ENCODE data around the gene PPP1R37. TPM values are rescaled to one million over a fixed set of nuclear protein-coding genes. Genes with fewer than 3 reads are reported as not detected.

PPP1R37 gene
- total and polyA plus RNA-seq, 12 donors = 12.5 to 38.3 (median 16.8) TPM

DNA sequence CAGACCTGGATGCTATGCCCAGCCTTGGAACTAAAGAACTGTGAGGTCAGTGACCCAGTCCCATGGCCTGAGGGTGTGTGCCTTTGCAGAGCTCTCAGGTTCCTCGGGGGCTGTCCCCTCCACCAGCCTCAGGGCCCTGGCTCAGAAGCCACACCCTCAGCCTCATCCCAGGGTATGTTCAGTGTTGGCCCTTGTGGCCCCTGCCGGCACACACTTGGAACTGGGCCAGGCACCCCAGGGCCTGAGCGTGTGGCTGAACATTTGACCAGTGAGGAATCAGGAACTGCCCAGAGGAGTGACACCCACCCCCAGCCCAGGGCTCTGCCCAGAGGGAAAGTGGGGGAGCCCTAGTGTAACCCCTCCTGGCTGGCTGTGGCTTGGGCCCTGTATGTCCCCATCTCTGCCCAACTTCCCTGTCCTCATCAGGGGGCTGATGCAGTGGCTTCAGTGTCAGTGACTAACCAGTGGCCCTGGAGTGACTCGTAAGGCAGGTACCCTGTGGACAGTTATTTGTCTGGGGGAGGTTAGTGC, 57.8 kb downstream of the PPP1R37 start:
- H3K4me3 ChIP-seq = no peak overlapping the region
- WGBS, 2 donors = 60 to 63% methylated on average over 4 of the region's 4 CpGs
- intact Hi-C loops (cut with DNase I) = no loop called here
- no peak for DNase-seq
- TF ChIP-seq, protein P1, sequence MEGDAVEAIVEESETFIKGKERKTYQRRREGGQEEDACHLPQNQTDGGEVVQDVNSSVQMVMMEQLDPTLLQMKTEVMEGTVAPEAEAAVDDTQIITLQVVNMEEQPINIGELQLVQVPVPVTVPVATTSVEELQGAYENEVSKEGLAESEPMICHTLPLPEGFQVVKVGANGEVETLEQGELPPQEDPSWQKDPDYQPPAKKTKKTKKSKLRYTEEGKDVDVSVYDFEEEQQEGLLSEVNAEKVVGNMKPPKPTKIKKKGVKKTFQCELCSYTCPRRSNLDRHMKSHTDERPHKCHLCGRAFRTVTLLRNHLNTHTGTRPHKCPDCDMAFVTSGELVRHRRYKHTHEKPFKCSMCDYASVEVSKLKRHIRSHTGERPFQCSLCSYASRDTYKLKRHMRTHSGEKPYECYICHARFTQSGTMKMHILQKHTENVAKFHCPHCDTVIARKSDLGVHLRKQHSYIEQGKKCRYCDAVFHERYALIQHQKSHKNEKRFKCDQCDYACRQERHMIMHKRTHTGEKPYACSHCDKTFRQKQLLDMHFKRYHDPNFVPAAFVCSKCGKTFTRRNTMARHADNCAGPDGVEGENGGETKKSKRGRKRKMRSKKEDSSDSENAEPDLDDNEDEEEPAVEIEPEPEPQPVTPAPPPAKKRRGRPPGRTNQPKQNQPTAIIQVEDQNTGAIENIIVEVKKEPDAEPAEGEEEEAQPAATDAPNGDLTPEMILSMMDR (IDR thresholded peaks at IDR 0.05) = no peak
- H3K27ac ChIP-seq = no peak overlapping the region
- H3K36me3 ChIP-seq = peaks cover 0 to 12% (median 7%) of the 10 kb centered on the region in 9 donors
- no peaks in the 10 kb centered on the region for H3K9me3 ChIP-seq
- ATAC-seq = no peak
- H3K27me3 ChIP-seq = peaks cover 9 to 54% (median 27%) of the 10 kb centered on the region in 7 donors
- peaks cover 22 to 32% (median 27%) of the 10 kb centered on the region in 9 donors for H3K4me1 ChIP-seq

DNA sequence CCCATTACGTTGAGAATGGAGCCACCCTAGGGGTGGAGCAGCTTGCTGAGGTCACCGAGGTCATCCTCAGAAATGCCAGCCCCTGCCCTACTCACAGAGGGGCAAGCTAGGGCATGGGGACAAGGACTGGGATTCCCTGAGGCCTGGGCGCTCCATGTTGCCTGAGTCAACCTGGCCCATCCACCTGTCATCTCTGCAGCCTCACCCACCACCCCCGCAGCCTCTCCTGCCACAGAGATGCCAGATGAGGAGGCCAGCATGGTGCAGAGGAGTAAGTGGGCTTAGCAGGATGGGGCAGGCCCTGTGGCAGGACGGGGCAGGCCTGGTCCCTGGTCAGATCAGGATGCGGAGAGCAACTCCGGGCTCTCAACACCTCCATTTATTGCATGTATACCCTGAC, 58.3 kb downstream of the PPP1R37 start:
- H3K27me3 ChIP-seq = peaks cover 9 to 57% (median 27%) of the 10 kb centered on the region in 7 donors
- intact Hi-C loops (cut with DNase I) = no loop called here

DNA sequence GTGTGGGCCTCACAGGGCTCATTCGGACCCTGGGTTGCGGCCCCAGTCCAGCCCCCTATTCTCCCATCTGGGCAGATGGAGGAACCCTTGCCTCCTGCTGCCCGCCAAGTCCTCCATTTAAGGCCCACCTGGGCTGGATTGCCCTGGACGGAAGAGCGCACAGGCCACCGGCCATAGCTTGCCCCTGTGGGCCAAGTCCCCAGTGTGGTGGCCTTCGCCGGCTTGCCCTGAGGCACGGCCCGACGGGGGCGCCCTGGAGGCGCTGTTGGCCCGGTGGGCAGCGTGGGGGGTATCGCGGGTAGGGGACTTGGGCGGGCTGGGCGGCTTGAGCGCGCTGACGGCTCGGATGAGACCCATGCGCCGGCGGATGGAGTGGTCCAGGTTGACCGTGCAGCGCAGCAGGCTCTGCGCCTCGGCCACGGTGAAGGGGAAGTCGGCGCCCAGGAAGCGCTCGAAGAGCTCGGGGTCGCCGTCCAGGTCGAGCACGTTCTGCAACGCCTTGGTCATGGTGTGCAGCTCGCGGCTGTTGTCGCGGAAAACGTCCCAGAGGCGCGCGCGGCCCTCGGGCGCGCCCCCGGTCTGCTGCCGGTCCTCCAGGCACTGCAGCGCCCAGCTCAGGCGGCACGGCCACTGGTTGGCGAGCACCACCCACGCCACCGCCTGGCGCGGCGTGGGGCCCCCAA, 59.0 kb downstream of the PPP1R37 start:
- no peak overlapping the region for H3K27ac ChIP-seq
- H3K4me1 ChIP-seq = peaks cover 22 to 32% (median 27%) of the 10 kb centered on the region in 9 donors
- no peaks in the 10 kb centered on the region for H3K9me3 ChIP-seq
- 11 to 12% methylated on average over 64 of the region's 64 CpGs for WGBS, 2 donors
- TF ChIP-seq, protein P1 (IDR thresholded peaks at IDR 0.05) = no peak
- H3K27me3 ChIP-seq = peaks cover 9 to 59% (median 27%) of the 10 kb centered on the region in 7 donors
- no peak for DNase-seq
- H3K4me3 ChIP-seq = peak overlapping the region in 9 of 10 donors; percentile 11 to 41 (median 37)
- peaks cover 0 to under 1% (median 0%) of the 10 kb centered on the region in 9 donors for H3K36me3 ChIP-seq
- ATAC-seq = no peak
- intact Hi-C loops (cut with DNase I) = no loop called here

More for the DNA sequence above, 58.3 kb downstream of the PPP1R37 start:
- Histone ChIP-seq H3K36me3 (peaks cover 0 to 7% (median 2%) of the 10 kb centered on the region in 9 donors), H3K27ac (no peak overlapping the region), H3K4me3 (no peak overlapping the region), H3K4me1 (peaks cover 22 to 32% (median 27%) of the 10 kb centered on the region in 9 donors), H3K9me3 (no peaks in the 10 kb centered on the region)
- TF ChIP-seq, protein P1 (IDR thresholded peaks at IDR 0.05) = no peak
- no peak for DNase-seq
- no peak for ATAC-seq
- 79 to 81% methylated on average over 7 of the region's 7 CpGs for WGBS, 2 donors

DNA sequence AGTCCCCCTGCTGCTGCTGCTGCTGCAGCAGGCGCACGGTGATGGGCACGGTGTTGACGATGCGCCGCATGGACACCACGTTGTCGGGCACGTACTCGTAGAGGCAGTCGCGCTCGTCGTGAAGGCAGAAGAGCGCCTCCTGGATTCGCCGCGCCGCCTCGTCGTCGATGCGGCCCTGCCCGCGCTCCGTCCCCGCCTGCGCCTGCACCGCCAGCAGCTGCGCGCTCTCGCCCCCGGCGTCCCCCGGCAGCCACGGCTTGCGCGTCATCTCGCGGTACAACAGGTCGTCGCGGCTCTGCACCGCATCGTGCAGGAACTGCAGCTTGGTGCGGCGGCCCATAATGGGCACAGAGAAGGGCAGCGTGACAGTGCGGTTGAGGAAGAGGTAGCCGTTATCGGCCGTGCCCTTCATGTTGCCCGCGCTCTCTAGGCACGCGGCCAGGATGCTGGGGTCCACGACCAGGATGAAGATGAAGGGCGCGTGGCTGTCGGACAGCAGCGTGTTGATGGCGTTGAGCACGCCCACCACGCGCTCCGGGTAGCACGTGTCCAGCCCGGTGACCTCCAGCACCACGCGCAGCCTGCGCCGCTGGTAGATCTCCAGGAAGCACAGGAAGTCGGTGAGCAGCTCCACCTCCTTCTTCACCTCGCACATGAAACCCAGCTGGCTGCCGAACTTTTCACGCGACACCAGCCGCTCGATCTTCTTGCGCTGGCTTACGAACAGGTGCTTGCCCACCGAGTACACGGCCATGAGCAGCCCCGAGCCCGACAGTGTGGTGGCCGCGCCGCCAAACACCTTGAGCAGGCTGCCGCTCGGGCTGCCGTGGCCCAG, 59.7 kb downstream of the PPP1R37 start:
- H3K4me3 ChIP-seq = peak overlapping the region in 9 of 10 donors; percentile 11 to 41 (median 37)
- WGBS, 2 donors = 2 to 4% methylated on average over 91 of the region's 91 CpGs
- ATAC-seq = peak; percentile 14 to 68 (median 44)
- H3K4me1 ChIP-seq = peaks cover 22 to 32% (median 27%) of the 10 kb centered on the region in 9 donors
- TF ChIP-seq, protein P1 (IDR thresholded peaks at IDR 0.05) = peak in 2 of 9 donors; percentile 21 to 26
- no peak overlapping the region for H3K27ac ChIP-seq
- H3K36me3 ChIP-seq = no peaks in the 10 kb centered on the region
- intact Hi-C loops (cut with DNase I) = no loop called here
- DNase-seq = peak; percentile 39 to 42
- no peaks in the 10 kb centered on the region for H3K9me3 ChIP-seq
- H3K27me3 ChIP-seq = peaks cover 9 to 60% (median 27%) of the 10 kb centered on the region in 7 donors
